Activated CD4-positive, alpha-beta T cell treated with anti-CD3 and anti-CD28 coated beads, Interleukin-2, amount 10 ng/mL, durations not matched to agents 24 days and 14 days (primary cell): Measurements from ENCODE around the gene TMEM259. TPM values are rescaled to one million over a fixed set of nuclear protein-coding genes. Genes with fewer than 3 reads are reported as not detected.
"Not testable (repeated sequence)": the region's sequence is repeated elsewhere in the genome, so short reads cannot be mapped to it uniquely, and the experiment has no call there.

ENCODE experiments used
- DNase-seq: peaks from one replicate; pipeline ENCODE4 v3.0.0; 2022
- H3K27ac Mint-ChIP-seq: one replicate; pipeline ENCODE4 v1.8.0; 2022; ENCODE audit warnings: mild to moderate bottlenecking, mixed read lengths
- H3K27me3 Mint-ChIP-seq: one replicate; pipeline ENCODE4 v1.8.0; 2022; ENCODE audit warnings: mixed read lengths
- H3K36me3 Mint-ChIP-seq: one replicate; pipeline ENCODE4 v1.8.0; 2022; ENCODE audit warnings: low read depth, mild to moderate bottlenecking, mixed read lengths
- H3K4me1 Mint-ChIP-seq: one replicate; pipeline ENCODE4 v1.8.0; 2021; ENCODE audit warnings: mixed read lengths
- H3K4me3 Mint-ChIP-seq: one replicate; pipeline ENCODE4 v1.8.0; 2022; ENCODE audit warnings: mild to moderate bottlenecking, moderate library complexity, mixed read lengths
- H3K9me3 Mint-ChIP-seq: one replicate; pipeline ENCODE4 v1.8.0; 2021; ENCODE audit warnings: mixed read lengths
- intact Hi-C: fragments of 100-400 bp; cut with micrococcal nuclease; formaldehyde crosslinking; loops from one replicate; pipeline ENCODE4 v1.15.1; 2023
- total RNA-seq: library from RNA; stranded (reverse); gene quantifications from 2 replicates; pipeline ENCODE4 v1.2.3, GENCODE V29; 2022

TMEM259 gene
- total RNA-seq, 1 donor from 2014 or later = 156 TPM

DNA sequence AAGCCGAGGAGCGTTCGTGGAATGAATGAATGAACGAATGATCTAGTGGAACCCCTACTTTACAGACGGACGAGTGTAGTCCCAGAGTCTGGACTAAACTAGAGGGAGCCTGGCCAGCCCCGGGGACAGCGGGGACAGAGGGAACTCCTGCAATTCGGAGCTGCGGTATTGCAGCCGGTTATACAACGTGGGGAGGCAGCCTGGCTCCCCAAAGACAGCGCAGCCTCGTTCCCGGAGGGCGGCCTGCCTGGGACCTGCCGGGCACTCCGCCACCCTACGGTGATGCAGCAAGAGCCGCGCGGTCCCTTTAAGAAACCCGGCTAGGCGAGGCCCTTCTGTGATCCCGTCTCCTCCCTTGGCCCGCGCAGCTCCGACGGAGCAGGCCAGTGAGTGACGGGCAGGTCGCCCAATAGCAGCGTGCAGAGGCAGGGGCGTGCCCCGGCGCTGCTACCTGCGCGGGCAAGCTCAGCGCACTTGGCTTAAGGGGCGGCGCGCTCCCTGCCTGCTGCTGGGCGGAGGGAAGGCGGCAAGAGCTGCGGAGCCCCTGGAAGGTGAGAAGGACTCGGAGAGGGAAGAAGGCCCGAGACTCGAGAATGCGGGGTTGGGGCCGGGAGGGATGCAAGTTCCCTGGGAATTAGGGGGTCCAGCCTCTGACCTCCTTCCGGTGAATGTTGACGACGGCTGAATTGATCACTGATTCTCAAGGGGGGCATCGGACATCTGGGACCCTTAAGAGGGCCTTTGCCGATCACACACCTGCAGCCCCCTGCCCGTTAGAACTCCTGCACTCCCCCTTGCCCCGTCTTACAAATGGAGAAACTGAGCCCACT is 18.9 kb upstream of the TMEM259 start, which contains the start of gene ABCA7:
TSS of gene ABCA7 (plus strand) at position 462 of the 830 bp plus-strand sequence. CDS start 1,255 bp downstream, outside the sequence.
- H3K4me1 Mint-ChIP-seq = peaks cover 44% of the 10 kb centered on the region
- H3K27ac Mint-ChIP-seq = peak within 1 kb of the TSS; percentile 86

DNA sequence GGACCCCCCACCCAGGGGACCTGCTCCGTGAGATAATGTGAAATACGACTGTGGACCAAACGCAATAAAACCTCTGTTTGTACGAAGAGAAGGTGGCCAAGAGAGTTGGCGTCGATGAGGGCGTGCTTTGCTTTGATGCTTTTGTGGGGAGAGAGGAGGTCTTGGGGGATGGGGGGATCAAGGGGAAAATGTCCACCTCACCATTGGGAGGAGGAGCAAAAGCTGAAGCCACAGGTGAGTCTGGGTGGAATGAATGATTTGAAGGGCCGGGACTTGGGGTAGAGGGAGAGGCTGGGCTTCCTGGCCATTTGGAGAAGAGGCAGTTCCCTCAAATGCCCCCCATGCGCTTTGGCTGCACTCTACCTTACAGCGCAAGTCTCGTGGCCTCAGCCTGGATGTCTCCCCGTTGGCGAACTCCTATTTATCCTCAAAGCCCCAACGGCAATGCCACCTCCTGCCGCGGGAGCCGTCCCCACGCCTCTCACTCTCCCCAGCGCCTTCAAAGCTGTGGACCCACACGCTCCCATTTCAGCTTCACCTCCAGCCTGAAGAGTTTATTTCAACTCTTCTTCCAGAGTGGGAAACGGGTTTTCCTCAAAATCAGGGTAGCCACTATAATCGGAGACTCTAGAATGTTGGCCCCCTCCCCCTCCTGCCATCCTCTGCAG is 18.2 kb upstream of the TMEM259 start:
- DNase-seq = peak; percentile 71
- H3K9me3 Mint-ChIP-seq = no peaks in the 10 kb centered on the region
- intact Hi-C loops = no loop called here
- peak overlapping the region; percentile 98 for H3K4me3 Mint-ChIP-seq
- H3K27me3 Mint-ChIP-seq = no peaks in the 10 kb centered on the region
- H3K36me3 Mint-ChIP-seq = peaks cover 29% of the 10 kb centered on the region
- H3K4me1 Mint-ChIP-seq = peaks cover 44% of the 10 kb centered on the region
- peak overlapping the region; percentile 86 for H3K27ac Mint-ChIP-seq

More for the DNA sequence above, 18.9 kb upstream of the TMEM259 start, which contains the start of gene ABCA7:
- Mint-ChIP-seq H3K9me3 (no peaks in the 10 kb centered on the region), H3K27me3 (no peaks in the 10 kb centered on the region), H3K36me3 (peaks cover 29% of the 10 kb centered on the region), H3K4me3 (peak within 1 kb of the TSS; percentile 98)
- DNase-seq = peak; percentile 100
- intact Hi-C loops = loop anchor here (2.0 kb wide), 3 partner anchors 19 to 37 kb away; partner anchors contain the start of genes ARHGAP45, RNU6-2 and TMEM259

DNA sequence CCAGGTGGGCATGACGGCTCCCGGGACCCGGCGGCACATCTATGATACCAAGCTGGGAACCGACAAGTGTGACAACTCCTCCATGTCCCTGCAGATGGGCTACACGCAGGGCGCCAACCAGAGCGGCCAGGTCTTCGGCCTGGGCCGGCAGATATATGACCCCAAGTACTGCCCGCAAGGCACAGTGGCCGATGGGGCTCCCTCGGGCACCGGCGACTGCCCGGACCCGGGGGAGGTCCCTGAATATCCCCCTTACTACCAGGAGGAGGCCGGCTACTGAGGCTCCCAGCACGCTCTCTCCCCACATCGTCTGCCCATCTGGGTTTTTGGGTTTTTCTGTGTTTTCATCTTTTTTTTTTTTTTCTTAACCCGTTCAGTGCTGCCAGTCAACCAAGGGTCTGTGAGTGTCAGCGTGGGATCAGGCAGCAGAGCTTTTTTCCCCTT is 16.7 kb upstream of the TMEM259 start:
- no peaks in the 10 kb centered on the region for H3K27me3 Mint-ChIP-seq
- H3K9me3 Mint-ChIP-seq = no peaks in the 10 kb centered on the region
- H3K4me3 Mint-ChIP-seq = peak overlapping the region; percentile 98
- peaks cover 50% of the 10 kb centered on the region for H3K4me1 Mint-ChIP-seq
- intact Hi-C loops = no loop called here
- peaks cover 38% of the 10 kb centered on the region for H3K36me3 Mint-ChIP-seq
- H3K27ac Mint-ChIP-seq = peak overlapping the region; percentile 83
- no peak for DNase-seq

DNA sequence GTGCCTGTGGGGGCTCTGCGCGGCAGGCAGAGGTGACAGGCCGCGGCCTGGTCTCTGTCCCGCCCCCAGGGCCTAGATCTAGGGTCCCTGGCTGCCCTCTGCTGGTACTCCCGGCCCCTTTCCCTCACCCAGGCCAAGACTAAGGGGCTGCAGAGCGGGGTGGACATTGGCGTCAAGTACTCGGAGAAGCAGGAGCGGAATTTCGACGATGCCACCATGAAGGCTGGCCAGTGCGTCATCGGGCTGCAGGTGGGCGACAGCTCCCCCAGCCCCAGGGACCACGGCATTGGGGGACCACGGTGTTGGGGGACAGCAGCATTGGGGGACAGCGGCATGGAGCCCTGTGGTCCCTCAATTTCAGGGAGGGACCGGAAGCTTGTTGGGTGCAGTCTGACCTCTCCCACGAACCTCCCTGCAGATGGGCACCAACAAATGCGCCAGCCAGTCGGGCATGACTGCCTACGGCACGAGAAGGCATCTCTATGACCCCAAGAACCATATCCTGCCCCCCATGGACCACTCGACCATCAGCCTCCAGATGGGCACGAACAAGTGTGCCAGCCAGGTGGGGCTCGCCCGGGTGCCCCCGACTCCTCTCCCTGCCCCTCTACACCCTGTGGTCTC is 15.2 kb upstream of the TMEM259 start:
- no peak overlapping the region for H3K4me3 Mint-ChIP-seq
- H3K27me3 Mint-ChIP-seq = no peaks in the 10 kb centered on the region
- H3K9me3 Mint-ChIP-seq = no peaks in the 10 kb centered on the region
- H3K36me3 Mint-ChIP-seq = peaks cover 47% of the 10 kb centered on the region
- peaks cover 52% of the 10 kb centered on the region for H3K4me1 Mint-ChIP-seq
- intact Hi-C loops = no loop called here
- no peak overlapping the region for H3K27ac Mint-ChIP-seq
- DNase-seq = no peak

DNA sequence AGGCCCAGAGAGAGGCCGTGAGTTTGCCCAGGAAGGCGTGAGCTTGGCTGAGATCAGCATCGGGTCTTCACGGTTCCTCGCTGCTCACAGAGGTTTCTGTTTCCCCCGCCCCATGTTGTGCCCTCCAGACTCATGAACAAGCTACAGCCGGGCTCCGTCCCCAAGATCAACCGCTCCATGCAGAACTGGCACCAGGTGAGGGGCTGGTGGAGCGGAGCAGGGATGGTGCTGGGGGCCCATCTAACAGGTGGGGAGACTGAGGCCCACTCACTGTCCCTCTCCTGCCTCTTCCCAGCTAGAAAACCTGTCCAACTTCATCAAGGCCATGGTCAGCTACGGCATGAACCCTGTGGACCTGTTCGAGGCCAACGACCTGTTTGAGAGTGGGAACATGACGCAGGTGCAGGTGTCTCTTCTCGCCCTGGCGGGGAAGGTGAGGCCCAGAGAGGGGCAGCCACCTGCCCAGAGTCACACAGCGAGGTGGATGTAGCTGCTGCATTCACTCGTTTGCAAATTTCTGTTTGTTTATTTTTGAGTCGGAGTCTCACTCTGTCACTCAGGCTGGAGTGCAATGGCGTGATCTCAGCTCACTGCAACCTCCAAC is 11.4 kb upstream of the TMEM259 start:
- H3K27ac Mint-ChIP-seq = peak overlapping the region; percentile 15
- peaks cover 51% of the 10 kb centered on the region for H3K36me3 Mint-ChIP-seq
- DNase-seq = no peak
- no peak overlapping the region for H3K4me3 Mint-ChIP-seq
- H3K4me1 Mint-ChIP-seq = peaks cover 30% of the 10 kb centered on the region
- no peaks in the 10 kb centered on the region for H3K9me3 Mint-ChIP-seq
- intact Hi-C loops = no loop called here
- H3K27me3 Mint-ChIP-seq = no peaks in the 10 kb centered on the region

DNA sequence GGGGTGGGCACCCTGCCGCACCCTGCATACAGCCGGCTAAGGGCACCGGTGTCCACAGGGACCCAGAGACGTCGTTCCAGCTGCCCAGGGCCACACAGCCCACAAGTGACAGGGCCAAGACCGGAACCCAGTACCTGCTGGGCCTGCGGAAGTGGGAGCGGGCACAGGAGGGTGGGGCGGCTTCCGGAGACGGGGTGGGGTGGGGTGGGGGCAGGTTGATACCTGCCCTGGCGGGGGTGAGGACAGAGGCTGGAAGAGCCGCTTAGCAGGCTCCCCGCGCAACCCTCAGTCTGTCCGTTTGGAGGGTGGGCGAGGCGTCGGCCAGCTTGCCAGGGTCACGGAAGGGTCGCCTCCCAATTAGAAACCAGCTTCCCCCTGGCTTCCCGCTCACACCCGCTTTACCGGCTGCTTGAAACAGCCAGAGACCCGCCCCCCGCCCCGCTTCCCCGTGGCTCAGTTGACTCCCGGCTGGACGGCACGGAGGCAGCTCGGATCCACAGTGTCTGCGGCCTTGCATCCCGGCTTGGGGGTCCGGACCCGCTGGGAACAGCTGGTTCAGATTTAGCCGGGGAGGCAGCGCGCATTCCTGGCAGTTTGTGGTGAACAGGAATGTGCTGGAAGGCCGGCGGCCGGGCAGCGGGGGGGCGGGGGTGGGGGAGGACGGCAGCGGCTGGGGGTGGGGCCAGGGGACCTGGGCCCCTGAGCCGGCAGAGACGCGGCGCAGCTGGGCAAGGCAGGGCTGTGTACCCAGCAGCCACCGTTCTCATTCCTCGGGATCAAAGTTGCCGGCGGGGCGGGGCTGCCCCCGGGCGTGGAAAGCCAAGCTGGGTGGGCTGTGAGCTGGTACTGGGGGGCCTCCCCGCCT is 7.4 kb upstream of the TMEM259 start:
- H3K4me3 Mint-ChIP-seq = peak overlapping the region; percentile 94
- no peaks in the 10 kb centered on the region for H3K9me3 Mint-ChIP-seq
- peak overlapping the region; percentile 70 for H3K27ac Mint-ChIP-seq
- intact Hi-C loops = loop anchor here (5.0 kb wide), 1 partner anchor 164 kb away; no protein-coding TSS in a partner anchor
- peaks cover 26% of the 10 kb centered on the region for H3K4me1 Mint-ChIP-seq
- H3K27me3 Mint-ChIP-seq = no peaks in the 10 kb centered on the region
- peaks cover 31% of the 10 kb centered on the region for H3K36me3 Mint-ChIP-seq
- peak; percentile 88 for DNase-seq

DNA sequence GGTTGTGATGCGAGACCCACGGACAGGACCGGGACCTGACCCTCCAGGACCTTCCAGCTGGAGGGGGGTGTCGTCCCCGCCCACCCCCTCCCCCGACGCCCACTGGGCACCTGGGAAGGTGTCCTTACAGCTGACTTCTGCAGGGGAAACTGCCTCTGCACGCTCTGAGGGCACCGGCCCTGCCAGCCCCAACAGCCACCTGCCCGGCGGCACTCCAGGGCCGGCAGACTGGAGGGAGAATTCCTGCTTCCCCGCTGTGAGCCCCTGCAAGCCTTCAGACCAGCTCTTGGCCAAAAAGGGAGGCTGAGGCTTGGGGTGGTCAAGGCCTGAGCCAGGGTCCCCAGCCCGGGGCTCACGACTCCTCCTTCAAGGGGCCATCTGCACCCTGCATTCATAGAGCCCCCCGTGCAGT is 6.7 kb upstream of the TMEM259 start:
- intact Hi-C loops = loop anchor here (2.0 to 5.0 kb wide), 2 partner anchors 39 to 165 kb away; partner anchors contain the start of gene ARHGAP45
- Mint-ChIP-seq H3K9me3 (no peaks in the 10 kb centered on the region), H3K27me3 (no peaks in the 10 kb centered on the region), H3K4me3 (peak overlapping the region; percentile 94), H3K4me1 (peaks cover 23% of the 10 kb centered on the region), H3K27ac (peak overlapping the region; percentile 70), H3K36me3 (peaks cover 24% of the 10 kb centered on the region)
- DNase-seq = no peak

DNA sequence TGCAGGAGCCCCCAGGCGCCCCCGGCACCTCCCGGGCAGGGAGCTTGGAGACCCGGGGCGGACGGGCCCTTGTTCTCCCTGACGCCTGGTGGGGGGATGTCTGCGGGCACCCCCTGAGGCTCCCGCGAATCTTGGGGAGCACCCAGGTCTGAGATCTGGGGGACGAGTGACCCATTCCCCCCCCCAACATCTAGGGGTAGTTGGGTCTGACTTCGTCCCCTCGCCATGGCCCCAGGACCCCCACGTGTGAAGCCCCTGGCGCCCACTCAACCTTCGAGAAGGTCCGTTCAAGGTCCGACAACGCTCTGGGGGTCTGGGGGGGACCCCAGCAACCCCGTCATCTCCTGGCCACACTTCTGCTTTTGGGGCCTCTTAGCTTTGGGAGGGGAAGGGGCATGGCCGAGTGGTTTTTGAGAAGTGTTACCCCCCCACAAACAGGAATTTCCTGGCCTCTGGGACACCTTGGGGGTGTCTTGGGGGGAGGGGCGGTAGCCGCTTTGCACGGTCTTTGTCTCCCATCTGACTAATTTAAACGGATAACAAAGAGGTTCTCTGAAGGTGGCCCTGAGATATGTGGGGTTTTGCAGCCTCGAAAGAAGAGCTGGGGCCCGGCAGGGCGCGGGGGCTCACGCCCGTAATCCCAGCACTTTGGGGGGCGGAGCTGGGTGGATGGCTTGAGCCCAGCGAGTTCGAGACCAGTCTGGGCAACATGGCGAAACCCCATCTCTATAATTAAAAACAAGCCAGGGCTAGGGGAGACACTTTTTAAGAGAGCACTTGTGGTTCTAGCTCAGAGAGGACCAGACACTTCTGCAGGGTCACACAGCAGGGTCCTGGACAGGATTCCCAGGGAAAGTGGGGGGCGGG is 6.1 kb upstream of the TMEM259 start:
- Mint-ChIP-seq H3K4me3 (peak overlapping the region; percentile 94), H3K36me3 (peaks cover 18% of the 10 kb centered on the region), H3K27me3 (no peaks in the 10 kb centered on the region), H3K9me3 (no peaks in the 10 kb centered on the region), H3K4me1 (peaks cover 18% of the 10 kb centered on the region), H3K27ac (peak overlapping the region; percentile 86)
- intact Hi-C loops = loop anchor here (1.0 to 5.0 kb wide), 3 partner anchors 40 to 165 kb away; partner anchors contain the start of gene ARHGAP45
- DNase-seq = peak; percentile 83

DNA sequence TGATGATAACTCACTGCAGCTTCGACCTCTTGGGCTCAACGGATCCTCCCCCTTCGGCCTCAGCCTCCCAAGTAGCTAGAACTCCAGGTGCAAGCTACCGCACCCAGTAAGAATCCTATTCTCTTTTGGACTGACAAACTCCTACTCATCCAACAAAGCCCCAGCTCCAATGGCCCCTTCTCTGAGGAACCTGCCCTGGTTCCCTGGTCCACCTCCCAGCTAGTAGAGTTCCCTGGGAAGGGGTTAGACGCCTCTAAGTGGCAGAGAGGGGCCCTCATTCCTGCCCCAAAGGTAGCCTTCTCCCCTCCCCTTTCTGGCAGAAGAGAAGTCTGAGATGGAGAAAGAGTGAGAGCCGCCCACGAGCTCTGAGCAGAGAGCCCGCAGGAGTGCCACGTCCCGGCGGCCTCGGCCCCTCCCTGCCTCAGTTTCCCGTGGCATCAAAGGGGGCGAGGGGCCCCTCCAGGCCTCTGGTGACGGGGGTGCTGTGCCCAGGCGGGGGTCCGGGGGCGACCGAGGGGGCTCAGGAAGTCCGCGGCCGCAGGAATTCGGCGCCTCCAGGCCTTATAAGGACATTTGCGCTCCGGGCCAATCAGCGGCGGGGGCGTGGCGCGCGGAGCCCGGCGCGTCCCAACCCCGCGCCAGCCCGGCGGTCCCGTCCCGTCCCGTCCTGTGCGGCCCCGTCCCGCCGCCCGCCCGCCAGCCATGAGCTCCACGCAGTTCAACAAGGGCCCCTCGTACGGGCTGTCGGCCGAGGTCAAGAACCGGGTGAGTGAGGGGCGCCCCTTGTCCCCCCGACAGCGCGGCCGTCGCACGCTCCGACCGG is 5.2 kb upstream of the TMEM259 start, which contains the start of gene CNN2:
TSS of gene CNN2 (plus strand) at position 649 of the 823 bp plus-strand sequence. CDS start at position 703, 54 bp downstream.
- Mint-ChIP-seq H3K27me3 (no peaks in the 10 kb centered on the region), H3K9me3 (no peaks in the 10 kb centered on the region), H3K4me1 (peaks cover 23% of the 10 kb centered on the region), H3K4me3 (peak within 1 kb of the TSS; percentile 94), H3K27ac (peak within 1 kb of the TSS; percentile 86), H3K36me3 (peaks cover 15% of the 10 kb centered on the region)
- intact Hi-C loops = loop anchor here (1.0 to 5.0 kb wide), 3 partner anchors 41 to 166 kb away; partner anchors contain the start of gene ARHGAP45
- peak; percentile 94 for DNase-seq

DNA sequence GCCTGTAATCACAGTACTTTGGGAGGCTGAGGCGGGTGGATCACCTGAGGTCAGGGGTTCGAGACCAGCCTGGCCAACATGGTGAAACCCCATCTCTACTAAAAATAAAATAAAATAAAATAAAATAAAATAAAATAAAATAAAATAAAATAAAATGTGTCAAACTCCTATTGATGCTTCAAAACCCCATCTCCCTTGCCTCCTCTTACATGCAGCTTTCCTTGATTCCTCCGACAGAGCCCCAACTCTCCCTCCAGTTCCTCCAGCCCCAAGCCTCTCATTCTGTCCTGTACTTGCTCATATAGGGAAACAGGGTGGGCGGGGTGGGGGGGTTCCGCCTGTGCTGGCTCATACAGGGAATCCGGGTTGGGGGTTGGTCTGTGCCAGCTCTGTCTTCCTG is 4.2 kb upstream of the TMEM259 start:
- intact Hi-C loops = loop anchor here (5.0 kb wide), 1 partner anchor 167 kb away; no protein-coding TSS in a partner anchor
- peaks cover 19% of the 10 kb centered on the region for H3K4me1 Mint-ChIP-seq
- not testable (repeated sequence) for H3K27me3 Mint-ChIP-seq, H3K36me3 Mint-ChIP-seq, H3K9me3 Mint-ChIP-seq, DNase-seq, H3K4me3 Mint-ChIP-seq, H3K27ac Mint-ChIP-seq

DNA sequence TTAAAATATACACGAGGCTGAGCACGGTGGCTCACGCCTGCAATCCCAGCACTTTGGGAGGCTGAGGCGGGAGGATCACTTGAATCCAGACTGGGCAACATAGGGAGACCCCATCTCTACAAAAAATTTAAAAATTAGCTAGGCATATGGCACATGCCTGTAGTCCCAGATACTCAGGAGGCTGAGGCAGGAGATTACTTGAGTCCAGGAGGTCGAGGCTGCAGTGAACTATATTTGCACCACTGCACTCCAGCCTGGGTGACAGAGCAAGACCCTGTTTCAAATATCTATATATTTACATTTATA is 2.9 kb upstream of the TMEM259 start:
- H3K4me3 Mint-ChIP-seq, H3K27ac Mint-ChIP-seq, intact Hi-C loops, H3K27me3 Mint-ChIP-seq, H3K36me3 Mint-ChIP-seq, H3K9me3 Mint-ChIP-seq, DNase-seq: not testable (repeated sequence)
- peaks cover 17% of the 10 kb centered on the region for H3K4me1 Mint-ChIP-seq
